Liver (tissue), 9 donors: ENCODE data around the gene PIP4K2A. TPM values are rescaled to one million over a fixed set of nuclear protein-coding genes. Genes with fewer than 3 reads are reported as not detected.

Source experiments
- DNase-seq: peaks from one replicate; pipeline ENCODE4 v3.0.0-alpha.2; 2017; ENCODE audit warnings: low spot score
- H3K27ac ChIP-seq, 2 donors: one replicate each; pipeline ENCODE4 v1.7.0; 2013; ENCODE audit warnings: inconsistent platforms in 2 of 2, low read length in 2 of 2, control low read depth in 1 of 2, low read depth in 1 of 2, mild to moderate bottlenecking in 1 of 2
- H3K27me3 ChIP-seq, 4 donors: one replicate each; pipeline versions ENCODE4 v1.6.1 to v1.7.0; 2013; ENCODE audit warnings: low read length in 3 of 4, inconsistent platforms in 1 of 4, mild to moderate bottlenecking in 1 of 4, moderate library complexity in 1 of 4; ENCODE audit not compliant: control insufficient read depth in 4 of 4, insufficient read depth in 4 of 4
- H3K36me3 ChIP-seq, 4 donors: one replicate each; pipeline versions ENCODE4 v1.6.1 to v1.7.0; 2013; ENCODE audit warnings: low read length in 3 of 4, mild to moderate bottlenecking in 3 of 4, low read depth in 1 of 4, moderate library complexity in 1 of 4; ENCODE audit not compliant: control insufficient read depth in 4 of 4, insufficient read depth in 3 of 4
- H3K4me1 ChIP-seq, 4 donors: one replicate each; pipeline versions ENCODE4 v1.6.1 to v1.7.0; 2013; ENCODE audit warnings: low read length in 3 of 4, mild to moderate bottlenecking in 3 of 4, moderate library complexity in 1 of 4; ENCODE audit not compliant: control insufficient read depth in 4 of 4, insufficient read depth in 4 of 4
- H3K4me3 ChIP-seq, 3 donors: one replicate each; pipeline versions ENCODE4 v1.6.1 to v1.7.0; 2013; ENCODE audit warnings: low read length in 3 of 3, control low read depth in 1 of 3, low read depth in 1 of 3, mild to moderate bottlenecking in 1 of 3
- H3K9ac ChIP-seq, 2 donors: one replicate each; pipeline ENCODE4 v1.7.0; 2013; ENCODE audit warnings: low read length in 2 of 2, mild to moderate bottlenecking in 2 of 2, moderate library complexity in 2 of 2, control low read depth in 1 of 2, low read depth in 1 of 2
- H3K9me3 ChIP-seq, 4 donors: one replicate each; pipeline versions ENCODE4 v1.6.1 to v1.7.0; 2013; ENCODE audit warnings: low read length in 3 of 4; ENCODE audit not compliant: control insufficient read depth in 4 of 4
- ATF3 ChIP-seq: IDR thresholded peaks from 2 replicates; pipeline ENCODE4 v1.6.1; 2016; ENCODE audit warnings: antibody characterized with exemption
- EGR1 ChIP-seq, 2 donors: IDR thresholded peaks; 2 replicates each; pipeline ENCODE4 v1.6.1; 2016 to 2018; ENCODE audit warnings: antibody characterized with exemption in 2 of 2, low read depth in 2 of 2
- FOXA1 ChIP-seq: IDR thresholded peaks from 2 replicates; pipeline ENCODE4 v1.6.1; 2016; ENCODE audit warnings: antibody characterized with exemption
- FOXA2 ChIP-seq: IDR thresholded peaks from 2 replicates; pipeline ENCODE4 v1.6.1; 2016; ENCODE audit warnings: antibody characterized with exemption
- GABPA ChIP-seq, 2 donors: IDR thresholded peaks in 1 of 2; conservative IDR thresholded peaks in 1 of 2; 2 replicates each; pipeline ENCODE4 v1.6.1; 2016; ENCODE audit warnings: antibody characterized with exemption in 2 of 2, mild to moderate bottlenecking in 1 of 2, moderate library complexity in 1 of 2
- HNF4A ChIP-seq, 2 donors: conservative IDR thresholded peaks; 2 replicates each; pipeline ENCODE4 v1.6.1; 2016; ENCODE audit warnings: antibody characterized with exemption in 2 of 2, mild to moderate bottlenecking in 2 of 2
- HNF4G ChIP-seq: IDR thresholded peaks from 2 replicates; pipeline ENCODE4 v1.6.1; 2016; ENCODE audit warnings: antibody characterized with exemption
- JUND ChIP-seq, 2 donors: IDR thresholded peaks; 2 replicates each; pipeline ENCODE4 v1.6.1; 2016; ENCODE audit warnings: antibody characterized with exemption in 2 of 2
- NR2F2 ChIP-seq: IDR thresholded peaks from 2 replicates; pipeline ENCODE4 v1.6.1; 2016; ENCODE audit warnings: antibody characterized with exemption
- RAD21 ChIP-seq, 2 donors: IDR thresholded peaks; 2 replicates each; pipeline ENCODE4 v1.6.1; 2016; ENCODE audit warnings: antibody characterized with exemption in 2 of 2, mild to moderate bottlenecking in 2 of 2
- RXRA ChIP-seq, 2 donors: IDR thresholded peaks; 2 replicates each; pipeline ENCODE4 v1.6.1; 2017 to 2018; ENCODE audit warnings: antibody characterized with exemption in 2 of 2, mild to moderate bottlenecking in 1 of 2
- SP1 ChIP-seq: IDR thresholded peaks from 2 replicates; pipeline ENCODE4 v1.6.1; 2018; ENCODE audit warnings: antibody characterized with exemption, mild to moderate bottlenecking
- TAF1 ChIP-seq: conservative IDR thresholded peaks from 2 replicates; pipeline ENCODE4 v1.6.1; 2016; ENCODE audit warnings: antibody characterized with exemption, mild to moderate bottlenecking
- YY1 ChIP-seq: IDR thresholded peaks from 2 replicates; pipeline ENCODE4 v1.6.1; 2016; ENCODE audit warnings: antibody characterized with exemption, mild to moderate bottlenecking
- WGBS: extraction: QIAGEN DNeasy Blood & Tissue Kit; methylation state at CpG from one replicate; pipeline ENCODE4 v1.1.7; 2013; 5-methylcytosine and 5-hydroxymethylcytosine counted together
- polyA plus RNA-seq, 2 donors: library from polyadenylated mRNA; stranded (reverse) in 1 of 2; unstranded in 1 of 2; fragments of 200-250 nt in 1 of 2; fragments of >200 nt in 1 of 2; fragmentation: Nextera tagmentation in 1 of 2; extraction: Ambion mirVana in 1 of 2; gene quantifications; one replicate each; pipeline versions ENCODE4 v1.2.1 to v1.2.3, GENCODE V29; 2013 to 2015
- total RNA-seq, 2 donors: library from RNA; depleted of rRNA; stranded (reverse); fragments of >200 nt; gene quantifications; one replicate each; pipeline ENCODE4 v1.2.3, GENCODE V29; 2014
- TF ChIP-seq, protein P1 (sequence below): IDR thresholded peaks from 2 replicates; pipeline ENCODE4 v1.6.1; 2016; ENCODE audit warnings: antibody characterized with exemption
- TF ChIP-seq, protein P2 (sequence below): IDR thresholded peaks from 2 replicates; pipeline ENCODE4 v1.6.1; 2016; ENCODE audit warnings: antibody characterized with exemption
- TF ChIP-seq, protein P3 (sequence below): IDR thresholded peaks from 2 replicates; pipeline ENCODE4 v1.6.1; 2016; ENCODE audit warnings: antibody characterized with exemption, mild to moderate bottlenecking
- TF ChIP-seq, protein P4 (sequence below): fragments of 150-350 bp; IDR thresholded peaks from 2 replicates; pipeline ENCODE4 v1.5.1; 2017; ENCODE audit warnings: improper control_type of control experiment, low read depth, low read length; ENCODE audit not compliant: missing input control
- donor health status: healthy.
- donor health status: healthy.
- donor health status: healthy.
- donor health status: healthy.
- donor health status: healthy.

The PIP4K2A gene
- total and polyA plus RNA-seq, 4 donors: 6.4 to 53.7 (median 8.6) TPM

- H3K9ac ChIP-seq: no peak overlapping the region
- TF ChIP-seq SP1: no peak
- TF ChIP-seq RAD21 (IDR thresholded peaks at IDR 0.05): no peak
- TF ChIP-seq, protein P1, sequence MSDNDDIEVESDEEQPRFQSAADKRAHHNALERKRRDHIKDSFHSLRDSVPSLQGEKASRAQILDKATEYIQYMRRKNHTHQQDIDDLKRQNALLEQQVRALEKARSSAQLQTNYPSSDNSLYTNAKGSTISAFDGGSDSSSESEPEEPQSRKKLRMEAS: no peak
- no peak for TF ChIP-seq YY1
- no peak for TF ChIP-seq HNF4A (conservative IDR thresholded peaks at IDR 0.05)
- TF ChIP-seq GABPA (IDR thresholded peaks at IDR 0.05 in 1 of 2, conservative IDR thresholded peaks at IDR 0.05 in 1 of 2): no peak
- TF ChIP-seq FOXA2: no peak
- no peak for TF ChIP-seq HNF4G
- TF ChIP-seq, protein P2, sequence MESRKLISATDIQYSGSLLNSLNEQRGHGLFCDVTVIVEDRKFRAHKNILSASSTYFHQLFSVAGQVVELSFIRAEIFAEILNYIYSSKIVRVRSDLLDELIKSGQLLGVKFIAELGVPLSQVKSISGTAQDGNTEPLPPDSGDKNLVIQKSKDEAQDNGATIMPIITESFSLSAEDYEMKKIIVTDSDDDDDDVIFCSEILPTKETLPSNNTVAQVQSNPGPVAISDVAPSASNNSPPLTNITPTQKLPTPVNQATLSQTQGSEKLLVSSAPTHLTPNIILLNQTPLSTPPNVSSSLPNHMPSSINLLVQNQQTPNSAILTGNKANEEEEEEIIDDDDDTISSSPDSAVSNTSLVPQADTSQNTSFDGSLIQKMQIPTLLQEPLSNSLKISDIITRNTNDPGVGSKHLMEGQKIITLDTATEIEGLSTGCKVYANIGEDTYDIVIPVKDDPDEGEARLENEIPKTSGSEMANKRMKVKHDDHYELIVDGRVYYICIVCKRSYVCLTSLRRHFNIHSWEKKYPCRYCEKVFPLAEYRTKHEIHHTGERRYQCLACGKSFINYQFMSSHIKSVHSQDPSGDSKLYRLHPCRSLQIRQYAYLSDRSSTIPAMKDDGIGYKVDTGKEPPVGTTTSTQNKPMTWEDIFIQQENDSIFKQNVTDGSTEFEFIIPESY: no peak
- TF ChIP-seq, protein P3, sequence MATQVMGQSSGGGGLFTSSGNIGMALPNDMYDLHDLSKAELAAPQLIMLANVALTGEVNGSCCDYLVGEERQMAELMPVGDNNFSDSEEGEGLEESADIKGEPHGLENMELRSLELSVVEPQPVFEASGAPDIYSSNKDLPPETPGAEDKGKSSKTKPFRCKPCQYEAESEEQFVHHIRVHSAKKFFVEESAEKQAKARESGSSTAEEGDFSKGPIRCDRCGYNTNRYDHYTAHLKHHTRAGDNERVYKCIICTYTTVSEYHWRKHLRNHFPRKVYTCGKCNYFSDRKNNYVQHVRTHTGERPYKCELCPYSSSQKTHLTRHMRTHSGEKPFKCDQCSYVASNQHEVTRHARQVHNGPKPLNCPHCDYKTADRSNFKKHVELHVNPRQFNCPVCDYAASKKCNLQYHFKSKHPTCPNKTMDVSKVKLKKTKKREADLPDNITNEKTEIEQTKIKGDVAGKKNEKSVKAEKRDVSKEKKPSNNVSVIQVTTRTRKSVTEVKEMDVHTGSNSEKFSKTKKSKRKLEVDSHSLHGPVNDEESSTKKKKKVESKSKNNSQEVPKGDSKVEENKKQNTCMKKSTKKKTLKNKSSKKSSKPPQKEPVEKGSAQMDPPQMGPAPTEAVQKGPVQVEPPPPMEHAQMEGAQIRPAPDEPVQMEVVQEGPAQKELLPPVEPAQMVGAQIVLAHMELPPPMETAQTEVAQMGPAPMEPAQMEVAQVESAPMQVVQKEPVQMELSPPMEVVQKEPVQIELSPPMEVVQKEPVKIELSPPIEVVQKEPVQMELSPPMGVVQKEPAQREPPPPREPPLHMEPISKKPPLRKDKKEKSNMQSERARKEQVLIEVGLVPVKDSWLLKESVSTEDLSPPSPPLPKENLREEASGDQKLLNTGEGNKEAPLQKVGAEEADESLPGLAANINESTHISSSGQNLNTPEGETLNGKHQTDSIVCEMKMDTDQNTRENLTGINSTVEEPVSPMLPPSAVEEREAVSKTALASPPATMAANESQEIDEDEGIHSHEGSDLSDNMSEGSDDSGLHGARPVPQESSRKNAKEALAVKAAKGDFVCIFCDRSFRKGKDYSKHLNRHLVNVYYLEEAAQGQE: no peak
- TF ChIP-seq EGR1 (IDR thresholded peaks at IDR 0.05; ENCODE audit: low read depth in 2 of 2): no peak
- no peak for TF ChIP-seq FOXA1
- TF ChIP-seq ATF3: no peak
- no peak for TF ChIP-seq JUND (IDR thresholded peaks at IDR 0.05)
- no peak for TF ChIP-seq NR2F2
- TF ChIP-seq, protein P4, sequence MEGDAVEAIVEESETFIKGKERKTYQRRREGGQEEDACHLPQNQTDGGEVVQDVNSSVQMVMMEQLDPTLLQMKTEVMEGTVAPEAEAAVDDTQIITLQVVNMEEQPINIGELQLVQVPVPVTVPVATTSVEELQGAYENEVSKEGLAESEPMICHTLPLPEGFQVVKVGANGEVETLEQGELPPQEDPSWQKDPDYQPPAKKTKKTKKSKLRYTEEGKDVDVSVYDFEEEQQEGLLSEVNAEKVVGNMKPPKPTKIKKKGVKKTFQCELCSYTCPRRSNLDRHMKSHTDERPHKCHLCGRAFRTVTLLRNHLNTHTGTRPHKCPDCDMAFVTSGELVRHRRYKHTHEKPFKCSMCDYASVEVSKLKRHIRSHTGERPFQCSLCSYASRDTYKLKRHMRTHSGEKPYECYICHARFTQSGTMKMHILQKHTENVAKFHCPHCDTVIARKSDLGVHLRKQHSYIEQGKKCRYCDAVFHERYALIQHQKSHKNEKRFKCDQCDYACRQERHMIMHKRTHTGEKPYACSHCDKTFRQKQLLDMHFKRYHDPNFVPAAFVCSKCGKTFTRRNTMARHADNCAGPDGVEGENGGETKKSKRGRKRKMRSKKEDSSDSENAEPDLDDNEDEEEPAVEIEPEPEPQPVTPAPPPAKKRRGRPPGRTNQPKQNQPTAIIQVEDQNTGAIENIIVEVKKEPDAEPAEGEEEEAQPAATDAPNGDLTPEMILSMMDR: no peak
- no peak for TF ChIP-seq TAF1
- TF ChIP-seq RXRA (IDR thresholded peaks at IDR 0.05): no peak
- no peaks in the 10 kb centered on the region for H3K9me3 ChIP-seq
- peaks cover 1 to 11% (median 6%) of the 10 kb centered on the region in 4 donors for H3K36me3 ChIP-seq
- WGBS: 95% methylated on average over 9 of the region's 9 CpGs
- H3K4me1 ChIP-seq: no peaks in the 10 kb centered on the region
- no peak for DNase-seq
- no peak overlapping the region for H3K4me3 ChIP-seq
- no peak overlapping the region for H3K27ac ChIP-seq
- H3K27me3 ChIP-seq: no peaks in the 10 kb centered on the region
These were observed 133.7 kb downstream of the PIP4K2A start for GRCh38 chr10:22580711-22581110.
